M059J (cell line): ENCODE measurements around the gene UNK. TPM values are rescaled to one million over a fixed set of nuclear protein-coding genes. Genes with fewer than 3 reads are reported as not detected.
"Not testable (repeated sequence)": the region's sequence is repeated elsewhere in the genome, so short reads cannot be mapped to it uniquely, and the experiment has no call there.

Source experiments
- DNase-seq: peaks from one replicate; pipeline ENCODE4 v3.0.0-alpha.2; 2012; ENCODE audit warnings: low read depth
- total RNA-seq: library from RNA; depleted of rRNA; stranded (reverse); fragments of >200 nt; shearing (Covaris generic); gene quantifications from 2 replicates; pipeline ENCODE4 v1.2.3, GENCODE V29; 2014

The UNK gene
- total RNA-seq, 1 experiment from 2014 or later: 26.7 TPM

DNA sequence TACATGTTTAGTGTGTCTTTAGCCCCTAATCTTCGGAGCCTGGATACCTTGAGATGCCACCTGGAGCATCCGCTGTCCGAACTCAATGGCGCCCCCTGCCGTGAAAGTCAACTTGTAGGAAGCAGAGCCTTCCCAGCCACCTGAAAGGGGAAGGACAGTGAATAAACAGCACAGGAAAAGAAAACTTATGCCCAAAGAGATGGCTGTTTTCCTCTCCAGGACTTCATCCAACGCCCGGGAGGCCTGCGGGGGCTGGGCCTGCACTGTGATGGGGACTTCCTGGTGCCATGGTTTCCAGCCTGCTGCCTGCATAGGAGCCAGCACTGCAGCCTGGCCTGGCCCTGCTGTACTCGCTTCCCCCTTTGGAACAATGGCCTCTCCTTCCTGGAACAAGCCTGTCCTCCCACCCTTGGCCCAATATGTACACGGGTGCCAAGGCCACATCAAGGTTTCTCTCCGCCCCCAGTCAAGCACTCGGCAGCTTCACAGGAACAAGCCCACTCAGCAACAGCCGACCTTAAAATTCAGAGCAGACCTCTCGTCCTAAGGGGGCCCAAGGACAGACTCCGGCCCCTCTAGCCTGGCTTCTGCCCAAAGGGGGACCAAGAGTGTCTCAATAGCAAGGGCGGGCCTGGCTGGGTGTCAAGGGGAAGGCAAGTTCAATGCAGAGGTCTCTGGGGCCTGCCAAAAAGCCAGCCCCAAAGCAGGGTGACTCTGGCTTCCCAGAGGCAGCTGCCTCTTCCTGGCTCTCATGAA is 64.1 kb downstream of the UNK start:
- peak; percentile 43 for DNase-seq

DNA sequence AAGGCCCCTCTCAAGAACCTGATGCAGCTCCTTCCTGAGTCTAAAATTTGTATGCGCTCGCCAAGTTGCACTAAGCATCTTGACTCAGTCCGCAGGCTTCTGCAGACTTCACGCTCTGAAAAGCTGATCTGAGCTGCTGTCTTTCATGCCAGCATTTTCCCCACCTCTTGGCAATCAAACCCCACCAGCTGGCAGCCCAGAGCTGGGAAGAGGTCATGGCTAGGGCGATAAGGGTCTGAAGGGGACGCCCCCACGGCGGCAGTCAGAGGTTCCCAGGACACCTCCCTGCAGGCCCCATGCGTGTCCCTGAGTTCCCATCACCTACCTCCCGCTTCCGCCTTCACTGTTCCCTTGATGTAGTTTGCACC is 64.7 kb downstream of the UNK start:
- DNase-seq: no peak

DNA sequence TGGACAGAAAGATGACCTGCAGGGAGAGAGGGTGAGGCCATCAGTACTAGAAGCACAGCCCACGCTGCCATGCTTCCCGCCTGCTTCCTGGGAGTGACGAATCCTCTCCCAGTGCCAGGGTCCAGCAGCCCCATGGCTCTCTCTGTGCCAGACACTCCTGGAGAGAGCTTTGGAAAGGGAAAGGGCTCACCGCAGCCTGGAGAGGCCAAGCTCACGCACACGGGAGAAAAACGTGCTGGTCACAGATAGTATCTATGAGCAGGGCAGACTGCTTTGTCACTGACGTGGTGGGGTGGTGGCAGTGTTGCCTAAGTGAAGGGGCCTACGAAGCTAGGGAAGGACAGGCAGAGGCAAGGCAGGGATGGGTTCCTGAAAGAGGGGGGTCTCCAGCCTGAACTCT is 65.1 kb downstream of the UNK start:
- no peak for DNase-seq

DNA sequence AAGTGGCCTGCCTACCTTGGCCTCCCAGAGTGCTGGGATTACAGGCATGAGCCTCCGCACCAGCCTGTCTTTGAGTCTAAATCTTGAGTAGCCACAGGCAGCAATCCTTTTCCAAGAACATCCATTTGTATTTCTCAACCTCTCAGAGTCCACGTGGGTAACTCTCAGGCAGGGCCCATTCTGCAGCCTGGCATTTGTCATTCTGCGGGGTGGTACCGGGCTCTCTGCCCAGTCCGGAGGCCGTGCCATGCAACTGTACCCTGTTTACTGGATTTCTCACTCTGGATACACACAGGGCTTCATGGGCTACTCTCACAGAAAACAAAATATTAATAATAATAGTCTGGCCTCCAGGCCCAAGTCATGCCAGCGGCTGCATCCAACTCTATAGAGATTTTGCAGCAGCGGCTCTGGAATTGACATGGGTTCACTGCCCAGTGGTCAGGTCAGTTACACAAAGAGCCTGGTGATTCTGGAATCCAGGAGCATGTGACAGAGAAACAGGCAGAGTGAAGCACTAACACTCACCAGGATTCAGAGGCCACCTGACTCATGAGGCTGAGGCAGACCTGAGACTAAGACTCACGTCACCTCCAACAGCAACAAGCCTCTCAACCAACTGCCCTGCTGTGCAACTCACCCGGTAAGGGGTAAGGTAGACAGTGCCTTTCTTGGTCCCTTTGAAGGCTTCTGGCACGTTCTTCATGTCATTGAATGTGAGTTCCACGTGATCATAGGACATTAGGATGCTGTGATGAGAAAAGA is 66.5 kb downstream of the UNK start:
- DNase-seq: no peak

DNA sequence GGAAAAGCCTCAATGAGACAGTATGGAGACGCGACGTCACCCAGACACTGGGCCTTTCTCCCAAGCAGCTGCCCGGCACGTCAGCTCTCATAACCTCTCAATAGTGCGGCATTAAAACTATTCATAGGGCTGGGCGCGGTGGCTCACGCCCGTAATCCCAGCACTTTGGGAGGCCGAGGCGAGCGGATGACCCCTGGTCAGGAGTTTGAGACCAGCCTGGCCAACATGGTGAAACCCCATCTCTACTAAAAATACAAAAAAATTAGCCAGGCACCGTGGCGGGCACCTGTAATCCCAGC is 67.0 kb downstream of the UNK start:
- DNase-seq: not testable (repeated sequence)

DNA sequence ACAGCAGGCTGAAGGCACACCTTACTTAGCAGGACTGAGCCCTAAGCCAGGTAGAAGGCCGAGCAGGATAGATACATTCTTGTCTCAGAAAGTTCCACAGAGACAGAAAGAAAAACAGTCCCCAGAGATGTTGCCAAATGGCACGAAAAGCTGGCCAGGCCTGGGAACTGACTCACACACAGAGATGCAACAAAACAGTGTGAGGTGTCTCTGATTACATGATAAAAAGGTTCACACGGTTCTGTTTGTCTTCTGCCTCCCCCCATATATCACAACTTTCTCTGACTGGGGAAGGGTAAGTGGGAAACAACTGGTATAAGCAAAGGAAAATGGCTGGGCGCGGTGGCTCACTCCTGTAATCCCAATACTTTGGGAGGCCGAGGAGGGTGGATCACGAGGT is 68.8 kb downstream of the UNK start:
- peak; percentile 79 for DNase-seq

DNA sequence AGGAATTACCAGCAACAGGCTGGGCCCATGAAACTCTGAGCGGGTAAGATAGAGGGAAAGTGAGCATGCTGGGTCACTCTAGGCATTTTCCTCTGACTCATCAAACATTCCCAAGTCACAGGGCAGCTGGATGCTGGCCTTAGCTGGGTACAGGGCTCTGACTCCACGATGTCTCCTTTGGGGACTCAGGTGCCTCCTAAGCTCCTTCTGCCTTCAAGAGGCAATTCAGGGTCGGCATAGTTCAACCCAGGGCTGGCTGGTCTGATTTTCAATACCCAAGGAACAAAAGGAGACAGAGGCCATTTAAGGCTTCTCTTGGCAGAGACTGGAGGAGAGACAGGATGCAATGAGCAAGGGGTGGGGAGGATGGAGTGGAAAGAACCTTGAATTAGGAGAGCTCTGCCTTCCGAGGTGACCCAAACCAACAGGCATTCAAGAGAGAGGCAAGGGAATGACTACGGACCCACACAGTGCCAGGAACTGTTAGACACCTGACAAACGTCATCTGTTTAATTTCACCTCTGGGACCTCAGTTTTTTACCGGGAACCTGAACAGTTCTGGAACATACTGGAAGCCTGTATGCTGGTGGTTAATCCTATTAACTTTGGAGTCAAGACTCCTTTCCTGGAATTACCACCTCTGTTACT is 69.6 kb downstream of the UNK start:
- DNase-seq: peak; percentile 87

DNA sequence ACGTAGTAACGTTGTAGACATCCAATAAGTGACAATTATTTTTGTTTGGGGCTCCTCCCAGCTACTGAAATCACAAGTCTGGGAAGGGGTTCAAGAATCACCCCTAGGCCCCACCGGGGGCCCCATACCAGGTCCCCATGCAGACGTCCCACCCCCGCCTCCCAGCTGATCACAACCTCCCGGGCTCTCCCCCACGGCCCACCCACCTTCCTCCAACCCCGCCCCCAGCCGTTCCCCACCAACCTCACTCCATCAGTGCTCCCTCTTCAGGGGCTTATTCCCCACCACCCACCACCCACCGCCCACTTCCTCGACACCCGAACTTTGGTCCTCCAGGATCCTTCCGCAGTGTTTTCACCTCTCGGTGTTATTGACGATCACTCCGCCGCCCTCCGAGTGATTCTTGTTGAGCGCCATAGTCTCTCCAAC is 70.3 kb downstream of the UNK start:
- DNase-seq: no peak

DNA sequence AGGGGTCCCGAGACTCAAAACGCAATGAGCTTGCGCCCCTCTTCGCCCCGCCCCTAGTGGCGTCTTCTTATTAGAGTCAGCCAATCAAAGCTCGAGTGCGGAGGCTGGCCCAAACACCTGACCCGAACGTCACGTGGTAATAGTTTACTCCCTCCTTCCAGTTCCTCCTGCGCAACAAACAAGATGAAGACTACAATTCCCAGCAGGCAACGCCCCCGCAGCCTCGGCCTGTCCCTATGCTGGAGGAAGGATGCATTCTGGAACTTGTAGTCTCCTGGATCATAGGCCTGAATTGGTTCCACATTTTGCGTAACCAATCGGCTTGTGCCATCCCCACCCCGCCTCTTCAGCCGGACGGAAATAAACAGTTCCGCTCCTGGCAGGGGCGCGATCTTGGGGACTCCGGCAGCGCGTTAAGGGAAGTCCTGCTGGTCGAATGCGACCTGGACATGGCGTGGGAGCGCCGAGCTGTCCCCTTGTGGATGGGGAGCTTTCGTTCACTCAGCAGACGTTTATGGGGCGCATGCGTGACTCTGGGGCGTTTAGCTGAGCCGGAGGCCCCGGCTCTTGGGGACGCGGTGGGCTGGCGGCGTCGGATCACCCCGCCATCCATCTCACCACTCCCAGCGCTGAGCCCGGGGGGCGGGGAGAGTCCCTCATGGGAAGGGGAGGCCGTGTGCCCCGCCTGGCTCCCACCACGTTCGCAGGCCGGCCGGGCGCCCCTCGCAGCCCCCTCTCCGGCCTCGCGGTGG is 70.9 kb downstream of the UNK start, which contains the start of gene WBP2:
TSS of gene WBP2 (minus strand) at position 26 of the 752 bp plus-strand sequence. CDS start 38 bp downstream, outside the sequence.
- DNase-seq: peak; percentile 99

DNA sequence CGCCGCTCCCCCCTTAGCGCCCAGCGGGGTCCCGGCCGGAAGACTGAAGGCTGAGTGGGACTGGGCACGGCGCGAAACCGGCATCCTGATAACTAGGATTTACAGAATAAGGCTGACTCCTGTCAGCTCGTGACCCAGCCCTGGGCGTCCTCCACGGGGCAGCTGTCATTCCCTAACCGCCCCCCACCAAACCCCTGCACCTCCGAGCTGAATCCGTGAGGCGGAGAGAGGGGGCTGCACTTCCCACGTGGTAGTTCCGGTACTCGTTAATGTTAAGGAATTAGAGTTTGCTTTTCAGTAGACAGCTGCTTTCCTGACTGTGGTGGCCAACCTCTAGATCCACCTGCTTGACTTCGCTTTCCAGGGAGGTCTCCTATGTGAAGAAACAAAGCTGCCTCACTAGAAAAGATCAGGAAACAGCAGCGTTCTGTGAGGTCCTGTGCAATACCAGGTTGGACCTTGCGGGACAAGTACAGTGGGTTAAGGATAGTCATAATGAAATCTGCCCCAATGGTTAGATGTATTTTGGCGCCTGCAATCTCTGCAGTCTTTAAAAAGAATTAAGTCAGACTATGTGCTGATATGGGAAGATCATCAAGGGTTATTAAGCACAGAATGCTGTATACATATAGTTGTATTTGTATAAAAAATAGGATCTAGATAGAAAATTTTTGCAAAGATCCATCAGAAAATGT is 71.6 kb downstream of the UNK start:
- DNase-seq: peak; percentile 28

DNA sequence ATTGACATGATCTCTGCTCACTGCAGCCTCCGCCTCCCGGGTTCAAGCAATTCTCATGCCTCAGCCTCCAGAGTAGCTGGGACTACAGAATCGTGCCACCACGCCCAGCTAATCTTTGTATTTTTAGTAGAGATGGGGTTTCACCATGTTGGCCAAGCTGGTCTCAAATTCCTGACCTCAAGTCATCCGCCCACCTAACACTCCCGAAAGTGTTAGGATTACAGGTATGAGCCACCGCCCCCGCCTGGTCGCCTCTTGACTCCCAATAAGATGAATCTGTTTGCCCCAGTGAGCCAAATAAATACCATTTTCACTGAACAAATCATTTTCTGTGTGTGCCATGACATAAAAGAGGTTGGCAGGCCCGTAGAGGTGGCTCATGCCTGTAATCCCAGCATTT is 74.8 kb downstream of the UNK start:
- DNase-seq: not testable (repeated sequence)

DNA sequence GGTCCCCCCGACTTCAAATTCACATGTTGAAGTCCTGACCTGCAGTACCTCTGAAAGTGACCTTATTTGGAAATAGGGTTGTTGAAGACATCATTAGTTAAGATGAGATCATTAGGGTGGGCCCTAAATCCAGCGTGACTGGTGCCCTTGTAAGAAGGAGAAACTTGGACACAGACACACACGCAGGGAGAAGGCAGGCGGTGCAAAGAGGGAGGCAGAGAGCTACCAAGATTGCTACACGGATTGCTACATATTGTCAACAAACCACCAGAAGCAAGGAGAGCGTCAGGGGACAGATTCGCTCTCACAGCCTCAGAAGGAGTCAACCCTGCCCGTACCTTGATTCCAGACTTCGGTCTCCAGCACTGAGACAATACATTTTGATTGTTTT is 77.3 kb downstream of the UNK start:
- DNase-seq: no peak

DNA sequence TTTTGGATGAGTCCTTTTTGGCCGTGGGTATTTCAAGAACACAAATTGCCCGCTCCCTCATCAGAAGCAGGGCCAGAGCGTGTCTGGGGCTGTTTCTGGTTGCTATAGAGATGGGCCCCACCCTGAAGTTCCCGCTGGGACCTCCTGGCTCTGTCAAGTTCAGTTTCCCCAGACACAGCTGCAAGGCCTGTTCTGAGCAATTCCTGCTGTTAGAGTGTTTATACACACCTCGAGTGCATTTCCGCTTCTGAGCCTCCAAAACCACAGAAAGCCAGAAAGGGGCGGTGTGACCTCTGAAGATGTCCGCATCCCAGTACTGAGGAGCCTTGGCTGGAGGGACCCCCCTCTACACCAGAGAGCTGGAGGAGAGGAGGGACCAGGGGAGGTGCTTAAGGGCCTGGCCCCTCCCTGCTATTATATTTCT is 79.9 kb downstream of the UNK start:
- DNase-seq: peak; percentile 26

DNA sequence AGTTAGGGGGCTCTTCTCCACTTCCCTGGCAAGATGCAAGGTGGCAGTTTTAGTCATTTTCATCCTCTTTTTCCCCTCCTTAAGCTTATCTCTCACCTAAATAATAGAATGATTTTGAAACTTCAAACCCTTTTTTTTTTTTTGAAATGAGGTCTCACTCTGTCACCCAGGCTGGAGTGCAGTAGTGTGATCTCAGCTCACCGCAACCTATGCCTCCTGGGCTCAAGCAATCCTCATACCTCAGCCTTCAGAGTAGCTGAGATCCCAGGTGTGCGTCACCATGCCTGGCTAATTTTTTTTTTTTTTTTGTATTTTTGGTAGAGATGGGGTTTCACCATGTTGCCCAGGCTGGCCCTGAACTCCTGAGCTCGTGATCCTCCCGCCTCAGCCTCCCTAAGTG is 80.3 kb downstream of the UNK start:
- not testable (repeated sequence) for DNase-seq

DNA sequence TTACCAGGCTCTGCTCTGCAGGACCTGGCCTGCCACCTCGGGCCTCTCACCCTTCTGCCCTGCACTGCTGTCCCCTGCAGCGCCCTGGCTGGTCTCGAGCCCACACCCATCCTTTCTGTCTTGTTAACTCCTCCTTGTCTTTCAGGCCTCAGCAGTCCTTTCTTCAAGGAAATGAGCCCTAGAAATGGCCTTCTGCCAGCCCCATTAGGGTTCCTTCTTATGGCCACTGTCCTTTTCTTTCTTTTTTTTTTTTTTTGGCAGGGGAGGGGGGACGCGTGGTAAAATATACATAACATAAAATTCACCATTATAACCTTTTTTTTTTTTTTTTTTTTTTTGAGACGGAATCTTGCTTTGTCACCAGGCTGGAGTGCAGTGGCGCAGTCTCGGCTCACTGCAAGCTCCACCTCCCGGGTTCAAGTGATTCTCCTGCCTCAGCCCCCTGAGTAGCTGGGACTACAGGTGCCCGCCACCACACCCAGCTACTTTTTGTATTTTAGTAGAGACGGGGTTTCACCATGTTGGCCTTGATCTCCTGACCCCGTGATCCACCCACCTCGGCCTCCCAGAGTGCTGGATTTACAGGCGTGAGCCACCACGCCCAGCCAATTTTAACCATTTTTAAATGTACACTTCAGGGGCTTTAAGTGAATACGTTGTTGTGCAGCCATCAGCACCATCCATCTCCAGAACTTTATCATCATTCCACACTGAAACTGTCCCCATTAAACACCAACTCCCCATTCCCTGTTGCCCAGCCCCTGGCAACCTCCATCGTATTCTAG is 81.0 kb downstream of the UNK start:
- DNase-seq: not testable (repeated sequence)

DNA sequence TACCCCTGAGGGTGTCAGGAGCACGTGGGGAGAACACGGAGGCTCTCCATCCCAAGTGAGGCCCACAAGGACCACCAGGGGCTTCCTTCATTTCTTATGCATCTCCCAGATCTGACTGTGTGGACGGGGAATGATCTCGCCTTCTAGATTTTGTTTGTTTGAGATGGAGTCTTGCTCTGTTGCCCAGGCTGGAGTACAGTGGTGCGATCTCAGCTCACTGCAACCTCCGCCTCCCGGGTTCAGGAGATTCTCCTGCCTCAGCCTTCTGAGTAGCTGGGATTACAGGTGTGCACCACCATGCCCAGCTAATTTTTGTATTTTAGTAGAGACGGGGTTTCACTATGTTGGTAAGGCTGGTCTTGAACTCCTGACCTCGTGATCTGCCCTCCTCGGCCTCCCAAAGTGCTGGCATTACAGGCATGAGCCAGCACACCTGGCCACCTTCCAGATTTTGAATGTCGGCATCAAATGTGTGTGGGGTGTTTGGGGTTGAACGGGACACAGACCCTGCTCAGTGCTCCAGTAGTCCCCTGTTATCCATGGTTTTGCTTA is 84.2 kb downstream of the UNK start:
- DNase-seq: not testable (repeated sequence)

DNA sequence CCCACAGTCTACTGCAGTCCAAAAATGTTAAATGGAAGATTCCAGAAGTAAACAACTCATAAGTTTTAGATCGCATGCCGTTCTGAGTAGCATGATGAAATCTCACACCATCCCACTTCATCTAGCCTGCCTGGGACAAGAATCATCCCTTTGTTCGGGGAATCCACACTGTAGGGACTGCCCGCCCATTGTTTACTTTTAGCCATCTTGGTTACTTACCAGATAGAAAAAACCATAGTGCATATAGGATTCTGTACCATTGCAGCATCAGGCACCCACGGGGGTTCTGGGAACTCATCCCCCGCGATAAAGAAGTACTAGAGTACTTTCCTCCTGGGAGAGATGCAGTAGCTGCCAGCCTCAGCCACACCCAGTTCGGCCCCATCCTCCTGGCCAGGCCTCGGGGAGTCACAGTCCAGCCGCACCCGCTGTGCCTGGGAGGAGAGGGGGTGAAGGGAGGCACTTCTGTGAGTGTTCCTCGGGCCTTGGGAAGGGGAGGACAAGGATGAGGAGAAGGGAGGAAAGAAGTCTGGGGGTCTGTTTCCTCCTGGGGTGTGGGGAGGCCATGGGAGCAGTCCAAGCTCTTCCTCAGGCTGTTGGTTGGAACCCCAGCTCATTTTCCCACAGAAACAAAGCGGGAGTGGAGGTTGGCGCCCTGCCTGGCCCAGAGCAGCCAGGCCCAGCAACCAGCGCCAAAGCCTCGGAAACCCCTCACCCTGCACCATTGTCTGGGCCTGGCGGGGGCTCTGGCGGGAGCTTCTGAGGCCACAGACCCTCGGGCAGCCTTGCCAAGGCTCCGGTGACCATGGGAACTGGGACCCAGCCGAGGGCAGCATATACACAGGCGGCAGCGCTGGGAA is 84.9 kb downstream of the UNK start:
- DNase-seq: peak; percentile 14

DNA sequence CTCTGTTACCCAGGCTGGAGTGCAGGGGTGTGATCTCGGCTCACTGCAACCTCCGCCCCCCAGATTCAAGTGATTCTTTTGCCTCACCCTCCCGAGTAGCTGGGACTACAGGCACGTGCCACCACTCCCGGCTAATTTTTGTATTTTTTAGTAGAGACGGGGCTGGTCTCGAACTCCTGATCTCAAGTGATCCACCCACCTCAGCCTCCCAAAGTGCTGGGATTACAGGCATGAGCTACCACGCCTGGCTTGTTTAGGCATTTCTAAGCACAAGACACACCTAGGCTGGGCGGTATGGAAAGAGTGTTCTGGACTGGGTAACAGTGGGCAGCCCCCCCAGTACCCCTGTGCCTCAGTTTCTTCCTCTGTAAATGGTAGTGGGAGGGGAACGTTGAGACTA is 85.6 kb downstream of the UNK start:
- not testable (repeated sequence) for DNase-seq
